Karpas-422 (cell line): ENCODE results near the gene ITSN1. TPM values are rescaled to one million over a fixed set of nuclear protein-coding genes. Genes with fewer than 3 reads are reported as not detected.

Source experiments
- DNase-seq: peaks from one replicate; pipeline ENCODE4 v3.0.0-alpha.2; 2015
- H2AFZ ChIP-seq: fragments of 200-600 bp; sonication (generic); 2 replicates; pipeline ENCODE4 v1.6.1; 2014; ENCODE audit warnings: antibody characterized with exemption, low read length, mixed read lengths
- H3K27ac ChIP-seq: fragments of 200-600 bp; sonication (generic); 2 replicates; pipeline ENCODE4 v1.5.1; 2014; ENCODE audit warnings: mild to moderate bottlenecking, low read length, moderate library complexity
- H3K27me3 ChIP-seq: fragments of 200-600 bp; sonication (generic); 2 replicates; pipeline ENCODE4 v1.6.1; 2014; ENCODE audit warnings: low read length, mixed read lengths
- H3K36me3 ChIP-seq: fragments of 200-600 bp; sonication (generic); 2 replicates; pipeline ENCODE4 v1.6.1; 2014; ENCODE audit warnings: low read length, mixed read lengths; ENCODE audit not compliant: insufficient read depth
- H3K4me1 ChIP-seq: fragments of 200-600 bp; sonication (generic); 2 replicates; pipeline ENCODE4 v1.6.1; 2014; ENCODE audit warnings: mild to moderate bottlenecking, low read length, mixed read lengths
- H3K4me2 ChIP-seq: fragments of 200-600 bp; sonication (generic); 2 replicates; pipeline ENCODE4 v1.6.1; 2014; ENCODE audit warnings: low read length, low read depth, mild to moderate bottlenecking; ENCODE audit not compliant: poor library complexity, severe bottlenecking
- H3K4me3 ChIP-seq: fragments of 200-600 bp; sonication (generic); 2 replicates; pipeline ENCODE4 v1.5.1; 2014; ENCODE audit warnings: mild to moderate bottlenecking, antibody characterized with exemption, low read length, mixed read lengths
- H3K79me2 ChIP-seq: fragments of 200-600 bp; sonication (generic); 2 replicates; pipeline ENCODE4 v1.6.1; 2014; ENCODE audit warnings: mild to moderate bottlenecking, low read length, mixed read lengths
- H3K9ac ChIP-seq: fragments of 200-600 bp; sonication (generic); 2 replicates; pipeline ENCODE4 v1.6.0; 2014; ENCODE audit warnings: low read length
- H3K9me2 ChIP-seq: fragments of 200-600 bp; sonication (generic), shearing (Covaris generic); replicated peaks from 2 replicates; pipeline ENCODE4 v1.6.0; 2014; ENCODE audit warnings: mild to moderate bottlenecking, low read length, moderate library complexity; ENCODE audit not compliant: insufficient read depth
- H3K9me3 ChIP-seq: fragments of 300-700, 200-600 bp; sonication (generic); 2 replicates; pipeline ENCODE4 v1.6.1; 2014; ENCODE audit warnings: low read length, mixed read lengths
- H4K20me1 ChIP-seq: fragments of 200-600 bp; sonication (generic); 2 replicates; pipeline ENCODE4 v1.6.1; 2014; ENCODE audit warnings: mild to moderate bottlenecking, antibody characterized with exemption, low read length, low read depth; ENCODE audit not compliant: insufficient read depth
- total RNA-seq: library from RNA; depleted of rRNA; stranded (reverse); fragments of >200 nt; shearing (Covaris generic); gene quantifications from 2 replicates; pipeline ENCODE4 v1.2.3, GENCODE V29; 2014; ENCODE audit warnings: low replicate concordance

The ITSN1 gene
- total RNA-seq, 1 experiment from 2014 or later, result 2.3 TPM

DNA sequence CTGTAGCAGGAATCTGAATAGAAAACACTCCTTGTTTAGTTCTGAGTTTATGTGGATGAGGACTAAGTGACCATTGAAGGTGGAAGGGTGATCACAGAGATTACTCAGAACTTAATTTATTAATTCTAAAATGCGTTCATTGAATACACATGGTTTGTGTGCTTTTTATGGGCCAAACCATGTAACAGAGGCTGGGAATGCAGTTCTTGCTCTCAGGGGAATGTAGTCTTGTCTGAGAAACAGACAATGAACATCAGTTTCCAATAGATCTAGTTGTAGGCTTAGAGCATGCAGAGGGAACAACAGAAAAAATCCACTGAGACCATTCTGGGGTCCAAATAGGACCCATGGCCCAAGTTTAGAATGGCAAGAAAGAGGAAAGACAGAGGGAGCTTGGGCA lies 46.1 kb downstream of the ITSN1 start:
- no peaks in the 10 kb centered on the region for H3K9me3 ChIP-seq
- H3K4me1 ChIP-seq, result no peaks in the 10 kb centered on the region
- no peak overlapping the region for H2AFZ ChIP-seq
- no peak overlapping the region for H3K27ac ChIP-seq
- H3K36me3 ChIP-seq, result no peaks in the 10 kb centered on the region
- no peaks in the 10 kb centered on the region for H3K27me3 ChIP-seq
- H3K4me3 ChIP-seq, result no peak overlapping the region
- H3K9me2 ChIP-seq, result no peaks in the 10 kb centered on the region
- no peaks in the 10 kb centered on the region for H3K79me2 ChIP-seq
- no peak overlapping the region for H3K4me2 ChIP-seq
- no peak overlapping the region for H3K9ac ChIP-seq
- peaks cover 5% of the 10 kb centered on the region; the same call in 1 of the 2 replicates for H4K20me1 ChIP-seq
- DNase-seq, result no peak

DNA sequence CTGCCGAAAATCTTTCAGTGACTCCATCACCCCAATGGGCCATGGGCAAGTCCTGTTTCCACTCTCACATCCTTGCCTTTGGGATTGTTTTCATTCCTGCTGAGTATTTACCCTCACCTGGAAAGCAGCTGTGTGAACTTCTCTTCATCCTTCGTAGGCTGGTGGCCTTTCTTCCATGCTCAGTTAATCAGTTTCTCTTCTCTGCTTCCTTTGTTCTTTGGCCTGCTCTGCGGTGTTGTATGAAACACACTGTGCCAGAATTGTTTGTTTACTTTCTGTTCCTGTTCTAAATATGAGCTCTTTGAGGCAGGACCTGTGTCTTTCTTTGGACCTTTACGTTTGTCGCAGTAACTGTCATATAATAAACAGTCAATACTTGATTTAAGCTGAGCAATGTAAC lies 48.6 kb downstream of the ITSN1 start:
- Histone ChIP-seq H4K20me1 (peaks cover 5% of the 10 kb centered on the region; the same call in 1 of the 2 replicates), H3K36me3 (no peaks in the 10 kb centered on the region), H3K79me2 (no peaks in the 10 kb centered on the region), H3K9ac (no peak overlapping the region), H3K27ac (no peak overlapping the region), H3K4me3 (no peak overlapping the region), H3K27me3 (no peaks in the 10 kb centered on the region), H3K9me3 (no peaks in the 10 kb centered on the region), H3K4me2 (no peak overlapping the region), H2AFZ (no peak overlapping the region), H3K4me1 (no peaks in the 10 kb centered on the region), H3K9me2 (no peaks in the 10 kb centered on the region)
- no peak for DNase-seq

- no peak for DNase-seq
- Histone ChIP-seq H3K4me3 (no peak overlapping the region), H3K4me1 (no peaks in the 10 kb centered on the region), H3K9me3 (no peaks in the 10 kb centered on the region), H3K27ac (no peak overlapping the region), H3K9me2 (no peaks in the 10 kb centered on the region), H3K36me3 (no peaks in the 10 kb centered on the region), H2AFZ (no peak overlapping the region), H3K4me2 (no peak overlapping the region), H3K27me3 (no peaks in the 10 kb centered on the region), H4K20me1 (peaks cover 6% of the 10 kb centered on the region; the same call in 1 of the 2 replicates), H3K79me2 (no peaks in the 10 kb centered on the region), H3K9ac (no peak overlapping the region)
These were observed 49.8 kb downstream of the ITSN1 start for GRCh38 chr21:33691945-33692603.

DNA sequence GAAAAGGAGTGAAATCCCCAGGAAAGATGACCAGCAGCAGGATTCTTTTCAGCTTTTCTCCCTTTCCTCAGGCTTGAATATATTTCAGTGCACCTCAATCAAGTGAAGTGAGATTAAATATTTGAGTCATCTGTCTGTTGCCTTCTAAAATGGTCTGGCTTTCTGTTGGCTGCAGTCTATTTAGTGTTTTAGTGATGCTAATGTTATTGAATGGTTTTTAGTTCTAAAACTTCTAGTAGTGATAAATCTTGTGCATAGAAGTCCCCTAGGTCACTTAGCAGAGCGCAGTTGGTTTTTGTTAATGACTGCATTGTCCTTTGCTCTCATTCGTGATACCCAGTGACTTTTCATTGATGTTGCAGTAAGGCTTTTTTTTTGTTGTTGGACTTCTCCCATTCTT lies 53.5 kb downstream of the ITSN1 start:
- DNase-seq, result no peak
- no peaks in the 10 kb centered on the region for H3K27me3 ChIP-seq
- no peaks in the 10 kb centered on the region for H3K36me3 ChIP-seq
- H3K79me2 ChIP-seq, result no peaks in the 10 kb centered on the region
- H2AFZ ChIP-seq, result no peak overlapping the region
- peaks cover 10% of the 10 kb centered on the region; the same call in 1 of the 2 replicates for H4K20me1 ChIP-seq
- no peak overlapping the region for H3K27ac ChIP-seq
- H3K4me2 ChIP-seq, result no peak overlapping the region
- no peak overlapping the region for H3K9ac ChIP-seq
- no peaks in the 10 kb centered on the region for H3K4me1 ChIP-seq
- no peak overlapping the region for H3K4me3 ChIP-seq
- H3K9me2 ChIP-seq, result no peaks in the 10 kb centered on the region
- H3K9me3 ChIP-seq, result no peaks in the 10 kb centered on the region

DNA sequence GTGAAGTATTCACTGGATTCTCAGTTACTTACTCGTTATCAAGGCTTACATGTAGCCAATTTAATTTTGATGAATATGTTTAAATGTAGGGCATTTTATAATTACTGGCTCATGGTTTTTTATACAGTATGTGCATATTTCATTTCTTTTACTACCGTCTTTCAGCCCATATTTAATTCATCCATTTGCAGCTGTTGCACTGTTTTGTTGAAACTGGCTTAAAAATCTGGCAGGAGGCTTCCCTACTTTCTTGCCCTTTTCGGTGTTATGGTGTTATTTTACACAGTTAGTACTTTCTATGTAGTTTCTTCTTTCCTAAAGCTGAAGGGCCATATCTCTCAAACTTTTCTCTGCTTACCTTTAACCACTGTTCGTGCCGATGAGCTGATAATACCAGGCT lies 54.2 kb downstream of the ITSN1 start:
- no peak overlapping the region for H2AFZ ChIP-seq
- peaks cover 10% of the 10 kb centered on the region; the same call in 1 of the 2 replicates for H4K20me1 ChIP-seq
- H3K4me2 ChIP-seq, result no peak overlapping the region
- no peaks in the 10 kb centered on the region for H3K27me3 ChIP-seq
- H3K79me2 ChIP-seq, result no peaks in the 10 kb centered on the region
- no peak overlapping the region for H3K4me3 ChIP-seq
- H3K4me1 ChIP-seq, result no peaks in the 10 kb centered on the region
- no peak overlapping the region for H3K27ac ChIP-seq
- no peak overlapping the region for H3K9ac ChIP-seq
- H3K9me2 ChIP-seq, result no peaks in the 10 kb centered on the region
- H3K36me3 ChIP-seq, result no peaks in the 10 kb centered on the region
- no peaks in the 10 kb centered on the region for H3K9me3 ChIP-seq
- no peak for DNase-seq

DNA sequence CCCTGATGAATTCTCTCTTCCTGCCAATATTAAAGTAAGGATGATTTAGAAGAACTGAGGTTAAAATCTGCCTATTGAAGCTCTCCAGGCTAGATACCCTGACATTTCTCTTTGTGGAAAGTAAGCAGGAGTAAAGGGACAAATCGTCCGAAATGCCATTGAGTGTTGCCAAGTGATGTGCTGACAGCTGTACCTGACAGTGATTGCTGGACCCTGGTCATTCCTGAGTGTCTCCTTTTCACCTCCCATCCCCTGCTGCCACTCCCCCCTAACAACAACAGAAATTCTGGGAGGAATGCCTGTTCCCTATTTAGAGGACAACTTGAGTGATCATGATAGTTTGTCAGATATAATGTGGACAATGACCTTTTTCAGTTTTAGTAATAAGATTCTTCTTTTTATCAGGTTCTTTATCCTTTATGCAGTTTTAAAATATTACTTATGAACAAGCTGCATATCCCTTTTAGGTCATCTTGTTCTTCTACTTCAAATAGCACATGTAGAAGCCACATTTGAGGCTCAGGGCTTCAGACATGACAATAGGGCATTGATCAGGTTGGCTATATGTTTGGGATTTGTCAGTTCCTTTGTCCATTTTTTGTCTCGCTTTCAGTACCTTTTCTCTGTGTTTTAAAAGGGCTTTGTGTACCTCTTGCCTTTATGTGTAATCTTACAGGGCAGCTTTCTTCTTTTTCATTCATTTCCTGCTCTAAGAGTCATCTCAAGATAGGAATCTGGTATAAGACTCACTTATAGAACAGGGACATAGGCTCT lies 56.0 kb downstream of the ITSN1 start:
- no peak overlapping the region for H3K4me3 ChIP-seq
- H3K4me1 ChIP-seq, result no peaks in the 10 kb centered on the region
- no peaks in the 10 kb centered on the region for H3K27me3 ChIP-seq
- H3K9ac ChIP-seq, result no peak overlapping the region
- no peaks in the 10 kb centered on the region for H3K79me2 ChIP-seq
- H2AFZ ChIP-seq, result no peak overlapping the region
- H3K36me3 ChIP-seq, result no peaks in the 10 kb centered on the region
- H3K9me3 ChIP-seq, result no peaks in the 10 kb centered on the region
- H3K27ac ChIP-seq, result no peak overlapping the region
- no peak for DNase-seq
- H3K4me2 ChIP-seq, result no peak overlapping the region
- H3K9me2 ChIP-seq, result no peaks in the 10 kb centered on the region
- peaks cover 10% of the 10 kb centered on the region; the same call in 1 of the 2 replicates for H4K20me1 ChIP-seq

GRCh38 chr21:33699277-33699676 lies 57.0 kb downstream of the ITSN1 start:
- Histone ChIP-seq H3K9me3 (no peaks in the 10 kb centered on the region), H3K79me2 (no peaks in the 10 kb centered on the region), H3K4me2 (no peak overlapping the region), H4K20me1 (peaks cover 10% of the 10 kb centered on the region; the same call in 1 of the 2 replicates), H3K27me3 (no peaks in the 10 kb centered on the region), H3K9ac (no peak overlapping the region), H3K4me3 (no peak overlapping the region), H2AFZ (no peak overlapping the region), H3K9me2 (no peaks in the 10 kb centered on the region), H3K4me1 (no peaks in the 10 kb centered on the region), H3K27ac (no peak overlapping the region), H3K36me3 (no peaks in the 10 kb centered on the region)
- DNase-seq, result no peak

DNA sequence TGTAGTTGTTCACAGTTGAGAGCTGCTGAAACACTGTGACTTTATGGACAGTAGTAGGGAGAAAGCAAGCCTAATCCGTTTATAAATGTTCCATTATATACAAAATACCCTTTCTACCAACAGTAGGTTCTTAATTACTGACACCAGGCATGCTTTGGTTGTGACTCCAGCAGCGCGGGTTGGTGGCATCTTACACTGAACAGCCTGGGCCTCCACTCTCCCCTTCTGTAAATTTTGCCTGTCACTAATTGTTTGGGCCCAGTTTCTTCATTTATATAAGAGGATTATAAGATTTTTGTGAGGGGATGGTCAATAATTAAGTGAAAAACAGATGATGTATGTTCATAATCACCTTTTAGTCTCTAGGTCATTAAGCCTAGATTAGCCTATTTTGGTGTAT lies 58.2 kb downstream of the ITSN1 start:
- H3K4me2 ChIP-seq, result no peak overlapping the region
- H2AFZ ChIP-seq, result no peak overlapping the region
- no peak for DNase-seq
- peaks cover 10% of the 10 kb centered on the region; the same call in 1 of the 2 replicates for H4K20me1 ChIP-seq
- H3K4me1 ChIP-seq, result no peaks in the 10 kb centered on the region
- no peaks in the 10 kb centered on the region for H3K9me2 ChIP-seq
- no peaks in the 10 kb centered on the region for H3K79me2 ChIP-seq
- no peaks in the 10 kb centered on the region for H3K9me3 ChIP-seq
- no peaks in the 10 kb centered on the region for H3K36me3 ChIP-seq
- no peak overlapping the region for H3K4me3 ChIP-seq
- H3K27me3 ChIP-seq, result no peaks in the 10 kb centered on the region
- no peak overlapping the region for H3K9ac ChIP-seq
- no peak overlapping the region for H3K27ac ChIP-seq
